GM23338 (cell line): Measurements from ENCODE around the gene SMPDL3B. TPM values are rescaled to one million over a fixed set of nuclear protein-coding genes. Genes with fewer than 3 reads are reported as not detected.

Source experiments
- ATAC-seq: fragments of 200-7000 bp; cut with Tn5 transposase; 3 replicates; pipeline ENCODE4 v1.9.1; 2020
- DNase-seq: peaks from one replicate; pipeline ENCODE4 v3.0.0-alpha.2; 2015; ENCODE audit warnings: low spot score
- H2AFZ ChIP-seq: fragments of 200-600 bp; sonication (generic); 2 replicates; pipeline ENCODE4 v1.8.0; 2016; ENCODE audit warnings: antibody characterized with exemption, mild to moderate bottlenecking, moderate library complexity
- H3F3A ChIP-seq: fragments of 200-600 bp; sonication (generic); replicated peaks from 2 replicates; pipeline ENCODE4 v1.8.0; 2017; ENCODE audit warnings: antibody characterized with exemption, mixed run types, low read depth
- H3K27ac ChIP-seq: fragments of 200-600 bp; sonication (generic); 2 replicates; pipeline ENCODE4 v1.6.1; 2016; ENCODE audit warnings: low read depth
- H3K27me3 ChIP-seq: fragments of 200-600 bp; sonication (generic); 2 replicates; pipeline ENCODE4 v1.8.0; 2016; ENCODE audit warnings: mild to moderate bottlenecking, mixed run types, moderate library complexity; ENCODE audit not compliant: insufficient read depth
- H3K36me3 ChIP-seq: fragments of 200-600 bp; sonication (generic); 2 replicates; pipeline ENCODE4 v1.8.0; 2016; ENCODE audit warnings: mild to moderate bottlenecking; ENCODE audit not compliant: insufficient read depth
- H3K4me1 ChIP-seq: fragments of 200-600 bp; sonication (generic); 2 replicates; pipeline ENCODE4 v1.8.0; 2016; ENCODE audit warnings: mild to moderate bottlenecking, moderate library complexity; ENCODE audit not compliant: insufficient read depth
- H3K4me2 ChIP-seq: fragments of 200-600 bp; sonication (generic); 2 replicates; pipeline ENCODE4 v1.7.1; 2017; ENCODE audit warnings: mixed run types
- H3K4me3 ChIP-seq: fragments of 200-600 bp; sonication (generic); 2 replicates; pipeline ENCODE4 v1.6.1; 2016; ENCODE audit warnings: mixed run types
- H3K79me2 ChIP-seq: fragments of 200-600 bp; sonication (generic); replicated peaks from 2 replicates; pipeline ENCODE4 v1.8.0; 2017; ENCODE audit warnings: mild to moderate bottlenecking; ENCODE audit not compliant: insufficient read depth
- H3K9me2 ChIP-seq: fragments of 200-600 bp; sonication (generic); 2 replicates; pipeline ENCODE4 v1.8.0; 2017; ENCODE audit not compliant: insufficient read depth
- H4K20me1 ChIP-seq: fragments of 200-600 bp; sonication (generic); replicated peaks from 2 replicates; pipeline ENCODE4 v1.8.0; 2017; ENCODE audit warnings: mild to moderate bottlenecking; ENCODE audit not compliant: insufficient read depth
- H3K27ac Mint-ChIP-seq: 2 replicates; pipeline ENCODE4 v1.8.0; 2020; ENCODE audit warnings: inconsistent platforms, mild to moderate bottlenecking, moderate library complexity, mixed read lengths
- H3K27me3 Mint-ChIP-seq: 3 replicates; pipeline ENCODE4 v1.8.0; 2022; ENCODE audit warnings: low read depth, mild to moderate bottlenecking, moderate library complexity, mixed read lengths, inconsistent platforms; ENCODE audit not compliant: insufficient read depth, poor library complexity
- H3K36me3 Mint-ChIP-seq: 3 replicates; pipeline ENCODE4 v1.8.0; 2021; ENCODE audit warnings: low read depth, mild to moderate bottlenecking, inconsistent platforms, moderate library complexity, mixed read lengths
- H3K4me1 Mint-ChIP-seq: 3 replicates; pipeline ENCODE4 v1.8.0; 2020; ENCODE audit warnings: mild to moderate bottlenecking, inconsistent platforms, mixed read lengths
- H3K4me3 Mint-ChIP-seq: 3 replicates; pipeline ENCODE4 v1.8.0; 2021; ENCODE audit warnings: moderate library complexity, mild to moderate bottlenecking, inconsistent platforms, mixed read lengths
- H3K9me3 Mint-ChIP-seq: 3 replicates; pipeline ENCODE4 v1.8.0; 2020; ENCODE audit warnings: moderate library complexity, mild to moderate bottlenecking, inconsistent platforms, mixed read lengths
- CREB1 ChIP-seq: fragments of 250-450 bp; sonication (Bioruptor Pico); IDR thresholded peaks from 2 replicates; pipeline ENCODE4 v1.5.0; 2020; ENCODE audit warnings: low read depth, mild to moderate bottlenecking, moderate library complexity
- EZH2 ChIP-seq: fragments of 200-600 bp; sonication (generic); IDR thresholded peaks from one replicate; pipeline ENCODE4 v1.8.0; 2017; ENCODE audit warnings: antibody characterized with exemption, mild to moderate bottlenecking, low read depth; ENCODE audit not compliant: unreplicated experiment
- EZH2phosphoT487 ChIP-seq: fragments of 200-600 bp; sonication (generic); IDR thresholded peaks from one replicate; pipeline ENCODE4 v1.8.1; 2018; ENCODE audit warnings: antibody characterized with exemption; ENCODE audit not compliant: unreplicated experiment
- JUNB ChIP-seq: IDR thresholded peaks from one replicate; pipeline ENCODE4 v1.6.1; 2016; ENCODE audit warnings: antibody characterized with exemption; ENCODE audit not compliant: unreplicated experiment
- NANOG ChIP-seq: IDR thresholded peaks from 2 replicates; pipeline ENCODE4 v1.6.1; 2016; ENCODE audit warnings: antibody characterized with exemption, borderline replicate concordance
- POLR2AphosphoS5 ChIP-seq: IDR thresholded peaks from 2 replicates; pipeline ENCODE4 v1.6.1; 2016; ENCODE audit warnings: antibody characterized with exemption, low read depth
- STAT1 ChIP-seq: IDR thresholded peaks from one replicate; pipeline ENCODE4 v1.6.1; 2016; ENCODE audit warnings: antibody characterized with exemption; ENCODE audit not compliant: unreplicated experiment
- ZNF114 ChIP-seq: fragments of 250-450 bp; sonication (Bioruptor Pico); IDR thresholded peaks from 2 replicates; pipeline ENCODE4 v1.5.0; 2020; ENCODE audit warnings: mild to moderate bottlenecking, moderate library complexity
- ZNF331 ChIP-seq: fragments of 250-450 bp; sonication (Bioruptor Pico); IDR thresholded peaks from 2 replicates; pipeline ENCODE4 v1.5.0; 2020; ENCODE audit warnings: low read depth, mild to moderate bottlenecking, moderate library complexity
- polyA plus RNA-seq: library from polyadenylated mRNA; unstranded; fragments of >200 nt; fragmentation: Nextera tagmentation; extraction: Ambion mirVana; gene quantifications from 2 replicates; pipeline ENCODE4 v1.2.1, GENCODE V29; 2016
- total RNA-seq: library from RNA; depleted of rRNA; stranded (reverse); fragments of >200 nt; shearing (Covaris generic); gene quantifications from 2 replicates; pipeline ENCODE4 v1.2.3, GENCODE V29; 2014
- TF ChIP-seq, protein P1 (sequence below): IDR thresholded peaks from one replicate; pipeline ENCODE4 v1.6.1; 2018; ENCODE audit warnings: antibody characterized with exemption; ENCODE audit not compliant: unreplicated experiment
- TF ChIP-seq, protein P2 (sequence below), 2 experiments: fragments of 200-600 bp in 1 of 2; sonication (generic) in 1 of 2; conservative IDR thresholded peaks; 2 replicates each; pipeline versions ENCODE4 v1.5.1 to v1.6.1; 2016 to 2017; ENCODE audit warnings: antibody characterized with exemption in 2 of 2, low read depth in 2 of 2, mild to moderate bottlenecking in 2 of 2, moderate library complexity in 1 of 2
- TF ChIP-seq, protein P3 (sequence below): IDR thresholded peaks from 2 replicates; pipeline ENCODE4 v1.6.1; 2016; ENCODE audit warnings: antibody characterized with exemption
- TF ChIP-seq, protein P4 (sequence below): fragments of 250-450 bp; sonication (Bioruptor Pico); IDR thresholded peaks from 2 replicates; pipeline ENCODE4 v1.5.0; 2020; ENCODE audit warnings: mild to moderate bottlenecking, moderate library complexity

Gene SMPDL3B
- total and polyA plus RNA-seq, 2 experiments from 2014 or later: 39.5 to 83.1 TPM

DNA sequence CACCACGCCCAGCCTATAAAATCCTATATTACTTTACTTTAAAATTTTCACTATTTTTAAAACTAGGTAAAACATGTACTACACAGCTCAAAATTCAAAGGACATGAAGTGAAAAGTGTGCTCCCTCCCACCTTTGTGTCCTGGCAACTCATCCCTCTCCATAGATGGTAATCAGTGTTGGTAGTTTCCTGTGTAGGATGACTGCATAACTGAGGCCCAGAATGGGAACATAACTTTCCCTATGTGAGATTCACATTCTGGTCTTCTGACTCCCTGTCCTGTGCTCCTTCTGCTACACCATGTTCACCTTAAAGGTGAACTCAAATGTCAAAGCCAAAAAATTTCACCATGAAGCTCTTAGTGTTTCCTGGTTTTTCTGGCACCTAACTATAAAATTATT is 64.3 kb downstream of the SMPDL3B start:
- H3K27ac ChIP-seq: no peak overlapping the region
- no peak overlapping the region for H3K4me3 ChIP-seq
- H3K9me2 ChIP-seq: no peaks in the 10 kb centered on the region
- no peak overlapping the region for H3K4me2 ChIP-seq
- no peaks in the 10 kb centered on the region for H3K79me2 ChIP-seq
- no peaks in the 10 kb centered on the region for H4K20me1 ChIP-seq
- no peak overlapping the region for H2AFZ ChIP-seq
- DNase-seq (no peak), ATAC-seq (no peak)
- H3K27me3 ChIP-seq: no peaks in the 10 kb centered on the region
- H3K36me3 Mint-ChIP-seq: peaks cover 42% of the 10 kb centered on the region
- H3K4me3 Mint-ChIP-seq: no peak overlapping the region
- H3K27me3 Mint-ChIP-seq: no peaks in the 10 kb centered on the region
- TF ChIP-seq, protein P1, sequence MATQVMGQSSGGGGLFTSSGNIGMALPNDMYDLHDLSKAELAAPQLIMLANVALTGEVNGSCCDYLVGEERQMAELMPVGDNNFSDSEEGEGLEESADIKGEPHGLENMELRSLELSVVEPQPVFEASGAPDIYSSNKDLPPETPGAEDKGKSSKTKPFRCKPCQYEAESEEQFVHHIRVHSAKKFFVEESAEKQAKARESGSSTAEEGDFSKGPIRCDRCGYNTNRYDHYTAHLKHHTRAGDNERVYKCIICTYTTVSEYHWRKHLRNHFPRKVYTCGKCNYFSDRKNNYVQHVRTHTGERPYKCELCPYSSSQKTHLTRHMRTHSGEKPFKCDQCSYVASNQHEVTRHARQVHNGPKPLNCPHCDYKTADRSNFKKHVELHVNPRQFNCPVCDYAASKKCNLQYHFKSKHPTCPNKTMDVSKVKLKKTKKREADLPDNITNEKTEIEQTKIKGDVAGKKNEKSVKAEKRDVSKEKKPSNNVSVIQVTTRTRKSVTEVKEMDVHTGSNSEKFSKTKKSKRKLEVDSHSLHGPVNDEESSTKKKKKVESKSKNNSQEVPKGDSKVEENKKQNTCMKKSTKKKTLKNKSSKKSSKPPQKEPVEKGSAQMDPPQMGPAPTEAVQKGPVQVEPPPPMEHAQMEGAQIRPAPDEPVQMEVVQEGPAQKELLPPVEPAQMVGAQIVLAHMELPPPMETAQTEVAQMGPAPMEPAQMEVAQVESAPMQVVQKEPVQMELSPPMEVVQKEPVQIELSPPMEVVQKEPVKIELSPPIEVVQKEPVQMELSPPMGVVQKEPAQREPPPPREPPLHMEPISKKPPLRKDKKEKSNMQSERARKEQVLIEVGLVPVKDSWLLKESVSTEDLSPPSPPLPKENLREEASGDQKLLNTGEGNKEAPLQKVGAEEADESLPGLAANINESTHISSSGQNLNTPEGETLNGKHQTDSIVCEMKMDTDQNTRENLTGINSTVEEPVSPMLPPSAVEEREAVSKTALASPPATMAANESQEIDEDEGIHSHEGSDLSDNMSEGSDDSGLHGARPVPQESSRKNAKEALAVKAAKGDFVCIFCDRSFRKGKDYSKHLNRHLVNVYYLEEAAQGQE: no peak
- no peak for TF ChIP-seq STAT1
- TF ChIP-seq EZH2: no peak
- no peak for TF ChIP-seq ZNF331 (CRISPR knock-in tag)
- TF ChIP-seq POLR2AphosphoS5: no peak
- TF ChIP-seq JUNB: no peak
- TF ChIP-seq EZH2phosphoT487: no peak
- no peak for TF ChIP-seq ZNF114 (CRISPR knock-in tag)
- no peak for TF ChIP-seq NANOG
- TF ChIP-seq, protein P2, sequence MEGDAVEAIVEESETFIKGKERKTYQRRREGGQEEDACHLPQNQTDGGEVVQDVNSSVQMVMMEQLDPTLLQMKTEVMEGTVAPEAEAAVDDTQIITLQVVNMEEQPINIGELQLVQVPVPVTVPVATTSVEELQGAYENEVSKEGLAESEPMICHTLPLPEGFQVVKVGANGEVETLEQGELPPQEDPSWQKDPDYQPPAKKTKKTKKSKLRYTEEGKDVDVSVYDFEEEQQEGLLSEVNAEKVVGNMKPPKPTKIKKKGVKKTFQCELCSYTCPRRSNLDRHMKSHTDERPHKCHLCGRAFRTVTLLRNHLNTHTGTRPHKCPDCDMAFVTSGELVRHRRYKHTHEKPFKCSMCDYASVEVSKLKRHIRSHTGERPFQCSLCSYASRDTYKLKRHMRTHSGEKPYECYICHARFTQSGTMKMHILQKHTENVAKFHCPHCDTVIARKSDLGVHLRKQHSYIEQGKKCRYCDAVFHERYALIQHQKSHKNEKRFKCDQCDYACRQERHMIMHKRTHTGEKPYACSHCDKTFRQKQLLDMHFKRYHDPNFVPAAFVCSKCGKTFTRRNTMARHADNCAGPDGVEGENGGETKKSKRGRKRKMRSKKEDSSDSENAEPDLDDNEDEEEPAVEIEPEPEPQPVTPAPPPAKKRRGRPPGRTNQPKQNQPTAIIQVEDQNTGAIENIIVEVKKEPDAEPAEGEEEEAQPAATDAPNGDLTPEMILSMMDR (conservative IDR thresholded peaks at IDR 0.05; ENCODE audit: low read depth in 2 of 2): no peak
- TF ChIP-seq CREB1 (CRISPR knock-in tag): no peak
- TF ChIP-seq, protein P3, sequence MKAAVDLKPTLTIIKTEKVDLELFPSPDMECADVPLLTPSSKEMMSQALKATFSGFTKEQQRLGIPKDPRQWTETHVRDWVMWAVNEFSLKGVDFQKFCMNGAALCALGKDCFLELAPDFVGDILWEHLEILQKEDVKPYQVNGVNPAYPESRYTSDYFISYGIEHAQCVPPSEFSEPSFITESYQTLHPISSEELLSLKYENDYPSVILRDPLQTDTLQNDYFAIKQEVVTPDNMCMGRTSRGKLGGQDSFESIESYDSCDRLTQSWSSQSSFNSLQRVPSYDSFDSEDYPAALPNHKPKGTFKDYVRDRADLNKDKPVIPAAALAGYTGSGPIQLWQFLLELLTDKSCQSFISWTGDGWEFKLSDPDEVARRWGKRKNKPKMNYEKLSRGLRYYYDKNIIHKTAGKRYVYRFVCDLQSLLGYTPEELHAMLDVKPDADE: no peak
- TF ChIP-seq, protein P4, sequence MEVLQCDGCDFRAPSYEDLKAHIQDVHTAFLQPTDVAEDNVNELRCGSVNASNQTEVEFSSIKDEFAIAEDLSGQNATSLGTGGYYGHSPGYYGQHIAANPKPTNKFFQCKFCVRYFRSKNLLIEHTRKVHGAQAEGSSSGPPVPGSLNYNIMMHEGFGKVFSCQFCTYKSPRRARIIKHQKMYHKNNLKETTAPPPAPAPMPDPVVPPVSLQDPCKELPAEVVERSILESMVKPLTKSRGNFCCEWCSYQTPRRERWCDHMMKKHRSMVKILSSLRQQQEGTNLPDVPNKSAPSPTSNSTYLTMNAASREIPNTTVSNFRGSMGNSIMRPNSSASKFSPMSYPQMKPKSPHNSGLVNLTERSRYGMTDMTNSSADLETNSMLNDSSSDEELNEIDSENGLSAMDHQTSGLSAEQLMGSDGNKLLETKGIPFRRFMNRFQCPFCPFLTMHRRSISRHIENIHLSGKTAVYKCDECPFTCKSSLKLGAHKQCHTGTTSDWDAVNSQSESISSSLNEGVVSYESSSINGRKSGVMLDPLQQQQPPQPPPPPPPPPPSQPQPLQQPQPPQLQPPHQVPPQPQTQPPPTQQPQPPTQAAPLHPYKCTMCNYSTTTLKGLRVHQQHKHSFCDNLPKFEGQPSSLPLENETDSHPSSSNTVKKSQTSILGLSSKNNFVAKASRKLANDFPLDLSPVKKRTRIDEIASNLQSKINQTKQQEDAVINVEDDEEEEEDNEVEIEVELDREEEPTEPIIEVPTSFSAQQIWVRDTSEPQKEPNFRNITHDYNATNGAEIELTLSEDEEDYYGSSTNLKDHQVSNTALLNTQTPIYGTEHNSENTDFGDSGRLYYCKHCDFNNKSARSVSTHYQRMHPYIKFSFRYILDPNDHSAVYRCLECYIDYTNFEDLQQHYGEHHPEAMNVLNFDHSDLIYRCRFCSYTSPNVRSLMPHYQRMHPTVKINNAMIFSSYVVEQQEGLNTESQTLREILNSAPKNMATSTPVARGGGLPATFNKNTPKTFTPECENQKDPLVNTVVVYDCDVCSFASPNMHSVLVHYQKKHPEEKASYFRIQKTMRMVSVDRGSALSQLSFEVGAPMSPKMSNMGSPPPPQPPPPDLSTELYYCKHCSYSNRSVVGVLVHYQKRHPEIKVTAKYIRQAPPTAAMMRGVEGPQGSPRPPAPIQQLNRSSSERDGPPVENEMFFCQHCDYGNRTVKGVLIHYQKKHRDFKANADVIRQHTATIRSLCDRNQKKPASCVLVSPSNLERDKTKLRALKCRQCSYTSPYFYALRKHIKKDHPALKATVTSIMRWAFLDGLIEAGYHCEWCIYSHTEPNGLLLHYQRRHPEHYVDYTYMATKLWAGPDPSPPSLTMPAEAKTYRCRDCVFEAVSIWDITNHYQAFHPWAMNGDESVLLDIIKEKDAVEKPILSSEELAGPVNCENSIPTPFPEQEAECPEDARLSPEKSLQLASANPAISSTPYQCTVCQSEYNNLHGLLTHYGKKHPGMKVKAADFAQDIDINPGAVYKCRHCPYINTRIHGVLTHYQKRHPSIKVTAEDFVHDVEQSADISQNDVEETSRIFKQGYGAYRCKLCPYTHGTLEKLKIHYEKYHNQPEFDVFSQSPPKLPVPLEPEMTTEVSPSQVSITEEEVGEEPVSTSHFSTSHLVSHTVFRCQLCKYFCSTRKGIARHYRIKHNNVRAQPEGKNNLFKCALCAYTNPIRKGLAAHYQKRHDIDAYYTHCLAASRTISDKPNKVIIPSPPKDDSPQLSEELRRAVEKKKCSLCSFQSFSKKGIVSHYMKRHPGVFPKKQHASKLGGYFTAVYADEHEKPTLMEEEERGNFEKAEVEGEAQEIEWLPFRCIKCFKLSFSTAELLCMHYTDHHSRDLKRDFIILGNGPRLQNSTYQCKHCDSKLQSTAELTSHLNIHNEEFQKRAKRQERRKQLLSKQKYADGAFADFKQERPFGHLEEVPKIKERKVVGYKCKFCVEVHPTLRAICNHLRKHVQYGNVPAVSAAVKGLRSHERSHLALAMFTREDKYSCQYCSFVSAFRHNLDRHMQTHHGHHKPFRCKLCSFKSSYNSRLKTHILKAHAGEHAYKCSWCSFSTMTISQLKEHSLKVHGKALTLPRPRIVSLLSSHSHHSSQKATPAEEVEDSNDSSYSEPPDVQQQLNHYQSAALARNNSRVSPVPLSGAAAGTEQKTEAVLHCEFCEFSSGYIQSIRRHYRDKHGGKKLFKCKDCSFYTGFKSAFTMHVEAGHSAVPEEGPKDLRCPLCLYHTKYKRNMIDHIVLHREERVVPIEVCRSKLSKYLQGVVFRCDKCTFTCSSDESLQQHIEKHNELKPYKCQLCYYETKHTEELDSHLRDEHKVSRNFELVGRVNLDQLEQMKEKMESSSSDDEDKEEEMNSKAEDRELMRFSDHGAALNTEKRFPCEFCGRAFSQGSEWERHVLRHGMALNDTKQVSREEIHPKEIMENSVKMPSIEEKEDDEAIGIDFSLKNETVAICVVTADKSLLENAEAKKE: no peak
- H3K27ac Mint-ChIP-seq: no peak overlapping the region
- peaks cover 28% of the 10 kb centered on the region; the same call in 1 of the 2 replicates for H3K36me3 ChIP-seq
- H3K4me1 ChIP-seq: no peaks in the 10 kb centered on the region
- H3K9me3 Mint-ChIP-seq: no peaks in the 10 kb centered on the region
- H3K4me1 Mint-ChIP-seq: no peaks in the 10 kb centered on the region
- H3F3A ChIP-seq: no peaks in the 10 kb centered on the region
